Ovary (tissue), 9 donors: ENCODE measurements around the gene PDE1A. TPM values are rescaled to one million over a fixed set of nuclear protein-coding genes. Genes with fewer than 3 reads are reported as not detected.

Experiments used
- DNase-seq, 5 donors: peaks; one replicate each; pipeline ENCODE4 v3.0.0-alpha.2; 2019 to 2020
- H3K27ac ChIP-seq, 2 donors: fragments of 200-600 bp; one replicate each; pipeline versions ENCODE4 v1.5.1 to v1.8.0; 2019 to 2022
- H3K27me3 ChIP-seq: fragments of 200-600 bp; one replicate; pipeline ENCODE4 v1.8.0; 2022
- H3K36me3 ChIP-seq: fragments of 200-600 bp; sonication (generic); one replicate; pipeline ENCODE4 v1.5.1; 2019
- H3K4me1 ChIP-seq: one replicate; pipeline ENCODE4 v1.8.1; 2013; ENCODE audit warnings: mild to moderate bottlenecking, moderate library complexity; ENCODE audit not compliant: insufficient read depth
- H3K4me3 ChIP-seq: fragments of 200-600 bp; sonication (generic); one replicate; pipeline ENCODE4 v1.5.1; 2017
- H3K9me3 ChIP-seq, 2 donors: fragments of 200-600 bp in 1 of 2; sonication (generic) in 1 of 2; one replicate each; pipeline versions ENCODE4 v1.5.1 to v1.8.1; 2013 to 2019; ENCODE audit warnings: mild to moderate bottlenecking in 1 of 2, moderate library complexity in 1 of 2
- EP300 ChIP-seq: sonication (generic); formaldehyde crosslinking; IDR thresholded peaks from one replicate; pipeline ENCODE4 v1.6.1; 2017; ENCODE audit warnings: antibody characterized with exemption
- POLR2A ChIP-seq: fragments of 450-650 bp; IDR thresholded peaks from one replicate; pipeline ENCODE4 v1.6.1; 2017; ENCODE audit warnings: antibody characterized with exemption, mild to moderate bottlenecking, moderate library complexity
- WGBS, 3 donors: extraction: QIAGEN DNeasy Blood & Tissue Kit in 1 of 3; methylation state at CpG; one replicate each; pipeline versions ENCODE4 v1.1.5 to v1.1.7; 2013 to 2017; 5-methylcytosine and 5-hydroxymethylcytosine counted together
- intact Hi-C, 4 donors: fragments of 100-400 bp; cut with DNase I; formaldehyde crosslinking; loops; one replicate each; pipeline versions ENCODE4 v1.11.0 to v1.15.1; 2022 to 2023
- polyA plus RNA-seq, 2 donors: library from polyadenylated mRNA; stranded (reverse); fragments of 200-250 nt in 1 of 2; fragments of 350-450 nt in 1 of 2; fragmentation: Illumina TruSeq in 1 of 2; extraction: RNeasy Lipid Tissue Mini Kit (QIAGEN cat#74804) in 1 of 2; gene quantifications; one replicate each; pipeline ENCODE4 v1.2.3, GENCODE V29; 2013 to 2014
- total RNA-seq, 7 donors: library from RNA; depleted of rRNA in 2 of 7; stranded (reverse); fragments of >200 nt in 2 of 7; fragmentation: NEBNext Ultra II Directional in 3 of 7; extraction: Animal tissue kit (Norgen Biotek cat#: 25700) in 3 of 7; gene quantifications; one replicate each; pipeline versions ENCODE4 v1.1.0 to v1.2.4, GENCODE V29; 2016 to 2023
- TF ChIP-seq, protein P1 (sequence below), 3 donors: fragments of 450-650 bp in 2 of 3; fragments of 200-600 bp in 1 of 3; IDR thresholded peaks; one replicate each; pipeline versions ENCODE4 v1.5.1 to v1.8.0; 2016 to 2022; ENCODE audit warnings: antibody characterized with exemption in 3 of 3, mild to moderate bottlenecking in 1 of 3
- donor health status: DM: no; HTN: no; CAD: no; lungs with moderate emphysema.
- donor health status: DM: no; HTN: no; CAD: no.
- donor health status: Bipolar disorder and iron deficiency.
- donor health status: DM: yes; HTN: yes; CAD: no.
- donor health status: DM: no; HTN: no; CAD: no.
- donor health status: DM: yes; HTN: yes; CAD: no.

The PDE1A gene
- total and polyA plus RNA-seq, 9 donors = 2.9 to 17.8 (median 8.4) TPM

DNA sequence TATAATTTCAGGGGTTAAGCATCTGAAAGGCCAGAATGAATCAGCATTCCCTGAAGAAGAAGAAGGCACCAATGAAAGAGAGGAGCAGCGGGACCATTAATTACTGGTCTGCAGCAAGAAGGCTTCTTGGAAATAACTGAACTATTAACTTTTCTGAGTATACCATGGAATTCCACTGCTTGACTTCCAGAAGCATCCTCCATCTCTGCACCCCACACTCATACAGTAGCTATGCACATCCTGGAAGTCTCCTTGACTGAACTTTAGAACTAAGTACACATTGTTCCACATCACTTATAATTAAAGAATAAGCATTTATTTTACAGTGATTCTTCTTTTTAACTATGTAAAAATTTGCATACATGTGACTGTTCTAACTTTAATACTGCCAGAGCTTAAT lies 309.6 kb downstream of the PDE1A start:
- H3K4me3 ChIP-seq = no peak overlapping the region
- H3K27ac ChIP-seq = no peak overlapping the region
- intact Hi-C loops = no loop called here
- no peak for DNase-seq
- no peaks in the 10 kb centered on the region for H3K9me3 ChIP-seq
- H3K36me3 ChIP-seq = no peaks in the 10 kb centered on the region
- H3K4me1 ChIP-seq = no peaks in the 10 kb centered on the region
- no peaks in the 10 kb centered on the region for H3K27me3 ChIP-seq
- WGBS, 3 donors = 58 to 80% (median 74%) methylated on average over 1 of the region's 1 CpG
- TF ChIP-seq EP300 (no peak), POLR2A (no peak)
- TF ChIP-seq, protein P1, sequence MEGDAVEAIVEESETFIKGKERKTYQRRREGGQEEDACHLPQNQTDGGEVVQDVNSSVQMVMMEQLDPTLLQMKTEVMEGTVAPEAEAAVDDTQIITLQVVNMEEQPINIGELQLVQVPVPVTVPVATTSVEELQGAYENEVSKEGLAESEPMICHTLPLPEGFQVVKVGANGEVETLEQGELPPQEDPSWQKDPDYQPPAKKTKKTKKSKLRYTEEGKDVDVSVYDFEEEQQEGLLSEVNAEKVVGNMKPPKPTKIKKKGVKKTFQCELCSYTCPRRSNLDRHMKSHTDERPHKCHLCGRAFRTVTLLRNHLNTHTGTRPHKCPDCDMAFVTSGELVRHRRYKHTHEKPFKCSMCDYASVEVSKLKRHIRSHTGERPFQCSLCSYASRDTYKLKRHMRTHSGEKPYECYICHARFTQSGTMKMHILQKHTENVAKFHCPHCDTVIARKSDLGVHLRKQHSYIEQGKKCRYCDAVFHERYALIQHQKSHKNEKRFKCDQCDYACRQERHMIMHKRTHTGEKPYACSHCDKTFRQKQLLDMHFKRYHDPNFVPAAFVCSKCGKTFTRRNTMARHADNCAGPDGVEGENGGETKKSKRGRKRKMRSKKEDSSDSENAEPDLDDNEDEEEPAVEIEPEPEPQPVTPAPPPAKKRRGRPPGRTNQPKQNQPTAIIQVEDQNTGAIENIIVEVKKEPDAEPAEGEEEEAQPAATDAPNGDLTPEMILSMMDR (IDR thresholded peaks at IDR 0.05) = no peak

DNA sequence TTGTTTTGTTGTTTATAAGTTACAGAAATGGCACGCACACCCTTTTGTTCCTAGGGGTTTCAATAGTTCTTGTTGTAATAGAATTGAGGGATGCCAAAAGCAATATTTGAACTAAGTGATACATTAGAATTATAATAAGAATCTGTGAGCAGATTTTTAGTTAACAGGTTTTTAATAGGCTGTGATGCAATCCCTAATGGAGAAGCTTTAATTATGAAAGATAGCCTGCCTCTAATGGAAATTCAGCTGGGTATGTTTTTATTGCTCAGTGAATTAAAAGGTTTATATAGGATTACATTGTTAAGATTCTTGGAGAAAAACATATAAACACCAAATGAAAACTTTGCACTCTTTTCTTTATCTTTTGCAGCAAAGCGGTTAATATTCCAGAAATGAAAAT lies 310.1 kb downstream of the PDE1A start:
- no peak for TF ChIP-seq EP300
- TF ChIP-seq, protein P1 (IDR thresholded peaks at IDR 0.05) = no peak
- TF ChIP-seq POLR2A = no peak
- Histone ChIP-seq H3K36me3 (no peaks in the 10 kb centered on the region), H3K4me3 (no peak overlapping the region), H3K4me1 (no peaks in the 10 kb centered on the region), H3K9me3 (no peaks in the 10 kb centered on the region), H3K27ac (no peak overlapping the region), H3K27me3 (no peaks in the 10 kb centered on the region)
- intact Hi-C loops = no loop called here
- 68 to 81% (median 80%) methylated on average over 2 of the region's 2 CpGs for WGBS, 3 donors
- DNase-seq = no peak

- intact Hi-C loops = no loop called here
- Histone ChIP-seq H3K27me3 (no peaks in the 10 kb centered on the region), H3K27ac (no peak overlapping the region), H3K9me3 (no peaks in the 10 kb centered on the region), H3K4me1 (no peaks in the 10 kb centered on the region), H3K4me3 (no peak overlapping the region), H3K36me3 (no peaks in the 10 kb centered on the region)
- no peak for DNase-seq
- no peak for TF ChIP-seq POLR2A
- TF ChIP-seq, protein P1 (IDR thresholded peaks at IDR 0.05) = no peak
- TF ChIP-seq EP300 = no peak
Measured at GRCh38 chr2:182115258-182115657, 311.6 kb downstream of the PDE1A start.

DNA sequence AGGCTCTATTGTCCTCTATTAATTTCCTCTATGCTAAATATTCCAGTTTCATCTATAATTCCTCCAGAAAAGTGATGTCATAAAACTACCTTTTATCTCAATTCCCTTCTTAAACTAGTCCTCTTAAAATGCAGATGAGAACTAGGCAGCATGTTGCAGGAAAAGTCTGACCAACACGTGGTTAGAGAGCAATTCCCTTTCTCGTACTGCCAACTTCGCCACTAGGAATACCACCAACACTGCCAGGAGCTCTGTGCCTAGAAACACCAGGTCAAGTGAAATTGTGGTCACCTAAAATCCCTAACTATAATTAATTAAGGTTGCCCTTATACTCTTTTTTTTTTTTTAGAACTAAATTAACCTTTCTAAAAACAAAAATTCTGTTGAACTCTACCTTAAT lies 313.5 kb downstream of the PDE1A start:
- no peaks in the 10 kb centered on the region for H3K9me3 ChIP-seq
- H3K4me3 ChIP-seq = no peak overlapping the region
- H3K27ac ChIP-seq = no peak overlapping the region
- WGBS, 3 donors = 83 to 92% (median 92%) methylated on average over 3 of the region's 3 CpGs
- H3K4me1 ChIP-seq = no peaks in the 10 kb centered on the region
- intact Hi-C loops = no loop called here
- no peak for DNase-seq
- no peaks in the 10 kb centered on the region for H3K27me3 ChIP-seq
- no peaks in the 10 kb centered on the region for H3K36me3 ChIP-seq
- no peak for TF ChIP-seq EP300

GRCh38 chr2:182110347-182110746 lies 316.5 kb downstream of the PDE1A start:
- WGBS, 3 donors = 24 to 47% (median 33%) methylated on average over 1 of the region's 1 CpG
- H3K27me3 ChIP-seq = no peaks in the 10 kb centered on the region
- intact Hi-C loops = no loop called here
- no peaks in the 10 kb centered on the region for H3K4me1 ChIP-seq
- H3K36me3 ChIP-seq = no peaks in the 10 kb centered on the region
- no peak for DNase-seq
- H3K27ac ChIP-seq = no peak overlapping the region
- TF ChIP-seq EP300 (no peak), POLR2A (no peak)
- TF ChIP-seq, protein P1 (IDR thresholded peaks at IDR 0.05) = no peak
- no peaks in the 10 kb centered on the region for H3K9me3 ChIP-seq
- no peak overlapping the region for H3K4me3 ChIP-seq
